CD1c-positive myeloid dendritic cell (primary cell): ENCODE data around the gene TSNAX.
"Not testable (repeated sequence)": the region's sequence is repeated elsewhere in the genome, so short reads cannot be mapped to it uniquely, and the experiment has no call there.

ENCODE experiments used
- DNase-seq: peaks from one replicate; pipeline ENCODE4 v3.0.0-alpha.2; 2016; ENCODE audit errors: extremely low spot score

TSNAX gene

GRCh38 chr1:231561647-231562383, 33.3 kb downstream of the TSNAX start:
- no peak for DNase-seq

- DNase-seq: no peak
These were observed 34.8 kb downstream of the TSNAX start for GRCh38 chr1:231563247-231563646.

GRCh38 chr1:231564373-231564772, 35.9 kb downstream of the TSNAX start:
- no peak for DNase-seq

GRCh38 chr1:231566496-231566895, 38.0 kb downstream of the TSNAX start:
- DNase-seq: no peak

- not testable (repeated sequence) for DNase-seq
These were observed 41.8 kb downstream of the TSNAX start for GRCh38 chr1:231570262-231570661.

- DNase-seq: no peak
These were observed 43.4 kb downstream of the TSNAX start for GRCh38 chr1:231571904-231572303.

- DNase-seq: no peak
These were observed 47.0 kb downstream of the TSNAX start for GRCh38 chr1:231575472-231575871.

- DNase-seq: no peak
These were observed 48.6 kb downstream of the TSNAX start for GRCh38 chr1:231576804-231577718.

GRCh38 chr1:231580874-231581273, 52.4 kb downstream of the TSNAX start:
- DNase-seq: no peak

GRCh38 chr1:231581859-231582258, 53.4 kb downstream of the TSNAX start:
- DNase-seq: no peak

- DNase-seq: no peak
These were observed 54.9 kb downstream of the TSNAX start for GRCh38 chr1:231583376-231583775.

GRCh38 chr1:231584117-231584516, 55.6 kb downstream of the TSNAX start:
- DNase-seq: no peak

GRCh38 chr1:231584921-231585320, 56.5 kb downstream of the TSNAX start:
- DNase-seq: no peak

- DNase-seq: peak; percentile 64
These were observed 62.2 kb downstream of the TSNAX start for GRCh38 chr1:231590453-231591198.

- DNase-seq: no peak
These were observed 63.0 kb downstream of the TSNAX start for GRCh38 chr1:231591466-231591865.

- no peak for DNase-seq
These were observed 64.3 kb downstream of the TSNAX start for GRCh38 chr1:231592809-231593208.

GRCh38 chr1:231593264-231593663, 64.8 kb downstream of the TSNAX start:
- DNase-seq: not testable (repeated sequence)

GRCh38 chr1:231594123-231594522, 65.7 kb downstream of the TSNAX start:
- DNase-seq: no peak

- DNase-seq: no peak
These were observed 66.3 kb downstream of the TSNAX start for GRCh38 chr1:231594749-231595148.

GRCh38 chr1:231596337-231596791, 67.9 kb downstream of the TSNAX start:
- no peak for DNase-seq

GRCh38 chr1:231597971-231598370, 69.5 kb downstream of the TSNAX start:
- no peak for DNase-seq

GRCh38 chr1:231600458-231600976, 72.0 kb downstream of the TSNAX start:
- DNase-seq: no peak
